SK-MEL-5 (cell line): ENCODE measurements around the gene SPTB. TPM values are rescaled to one million over a fixed set of nuclear protein-coding genes. Genes with fewer than 3 reads are reported as not detected.

Experiments used
- DNase-seq: peaks from one replicate; pipeline ENCODE4 v3.0.0-alpha.2; 2016; ENCODE audit warnings: low read depth, low spot score
- in situ Hi-C: cut with HindIII; loops from 2 replicates; pipeline ENCODE4 v1.10.0; 2016; ENCODE audit warnings: low sequenced_read_pairs, high pct_unique_total_duplicates, low pct_unique_long_range_greater_than_20kb
- total RNA-seq: library from RNA; depleted of rRNA; stranded (reverse); fragments of >200 nt; shearing (Covaris generic); gene quantifications from 2 replicates; pipeline ENCODE4 v1.2.3, GENCODE V29; 2014

Gene SPTB
- total RNA-seq, 1 experiment from 2014 or later = not detected

- DNase-seq = no peak
- in situ Hi-C loops = no loop called here
These were observed 95.7 kb downstream of the SPTB start for GRCh38 chr14:64784006-64784405.

DNA sequence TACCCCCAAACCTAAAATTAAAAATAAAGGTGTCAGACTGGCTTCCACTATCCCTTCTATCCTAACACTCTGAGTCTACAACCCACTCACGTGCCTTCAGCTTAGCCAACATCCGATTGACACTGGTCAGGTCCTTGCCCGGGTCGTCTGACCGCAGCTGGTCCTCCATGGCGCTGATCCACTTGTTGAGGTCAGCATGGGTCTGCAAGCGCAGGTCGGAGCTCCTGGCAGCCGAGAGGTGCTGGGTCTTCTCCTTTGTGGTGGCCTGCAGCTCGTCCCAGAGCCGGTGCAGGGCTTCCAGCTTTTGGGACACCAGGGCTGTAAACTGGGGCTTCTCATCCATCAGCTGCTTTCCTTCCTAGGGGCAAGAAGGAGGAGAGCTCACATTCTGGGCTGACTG lies 97.5 kb downstream of the SPTB start:
- no peak for DNase-seq
- in situ Hi-C loops = no loop called here

DNA sequence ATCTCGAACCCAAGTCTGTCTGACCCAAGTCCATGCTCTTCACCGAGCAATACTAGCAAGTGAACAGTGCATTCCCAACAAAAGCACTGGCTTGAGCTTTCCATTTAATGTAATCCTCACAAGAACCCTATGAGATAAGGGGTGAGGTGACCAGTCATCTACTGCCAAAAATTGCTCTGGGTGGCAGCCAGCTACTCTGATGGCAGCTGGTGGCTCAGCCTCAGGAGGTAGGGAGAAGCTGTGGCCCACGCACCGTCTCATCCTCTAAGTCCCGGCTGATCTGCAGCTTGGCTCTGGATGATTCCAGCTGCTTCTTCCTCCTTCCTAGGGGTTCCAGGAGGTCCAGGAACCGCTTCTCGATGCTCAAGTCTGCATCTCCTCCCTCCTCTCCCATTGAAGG lies 100.2 kb downstream of the SPTB start:
- no peak for DNase-seq
- in situ Hi-C loops = no loop called here

DNA sequence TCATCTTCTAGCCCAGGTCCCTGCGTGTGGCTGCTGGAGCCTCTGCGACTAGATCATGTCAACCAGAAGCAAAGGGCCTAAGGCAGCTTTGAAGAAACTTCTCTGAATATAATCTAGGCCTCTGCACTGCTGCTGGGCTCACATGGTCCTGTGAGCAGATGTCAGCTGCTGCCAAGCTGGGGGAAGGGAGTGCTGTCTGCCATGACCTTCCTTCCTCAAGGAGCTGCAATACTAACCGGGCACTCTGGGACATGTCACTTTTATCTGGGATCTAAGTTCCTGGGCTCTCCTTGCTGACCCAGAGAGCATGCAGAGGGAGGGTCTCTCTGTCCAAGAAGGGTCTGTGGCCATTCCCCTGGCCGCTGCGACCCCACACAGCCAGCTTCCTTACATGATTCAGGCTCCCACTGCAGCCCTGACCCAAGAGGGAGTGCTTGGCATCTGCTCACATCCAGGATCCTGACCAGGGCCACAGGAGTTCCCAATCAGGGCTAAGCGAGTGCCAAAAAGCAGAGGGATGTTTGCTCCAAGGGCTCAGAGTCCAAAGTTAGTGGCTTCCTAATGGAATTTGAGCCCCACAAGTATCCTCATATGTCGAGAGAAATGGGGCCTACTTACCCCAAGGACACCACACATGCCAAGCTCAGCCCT lies 101.5 kb downstream of the SPTB start:
- DNase-seq = no peak
- in situ Hi-C loops = no loop called here

GRCh38 chr14:64777461-64777860 lies 102.2 kb downstream of the SPTB start:
- DNase-seq = no peak
- in situ Hi-C loops = no loop called here

- DNase-seq = no peak
- in situ Hi-C loops = no loop called here
These were observed 104.5 kb downstream of the SPTB start for GRCh38 chr14:64775081-64775777.

DNA sequence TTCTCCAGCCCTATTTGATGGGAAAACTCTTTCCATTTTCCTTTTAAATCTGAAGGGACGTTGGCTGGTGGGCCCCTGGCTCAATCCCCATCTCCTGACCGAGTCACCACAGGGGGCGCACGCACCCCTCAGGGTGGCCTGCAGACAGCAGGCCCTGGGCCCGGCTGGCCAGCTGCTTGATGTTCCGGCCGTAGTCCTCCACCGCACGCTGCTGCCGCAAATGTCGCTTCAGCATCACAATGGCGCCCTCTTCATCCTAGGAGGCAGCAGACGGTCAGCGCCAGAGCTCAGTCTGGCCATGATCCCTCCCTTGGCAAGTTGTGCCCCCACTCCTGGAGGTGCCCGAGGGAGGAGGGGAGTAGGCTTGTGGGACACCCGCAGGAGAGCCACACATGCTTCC lies 105.4 kb downstream of the SPTB start:
- in situ Hi-C loops = no loop called here
- DNase-seq = no peak

DNA sequence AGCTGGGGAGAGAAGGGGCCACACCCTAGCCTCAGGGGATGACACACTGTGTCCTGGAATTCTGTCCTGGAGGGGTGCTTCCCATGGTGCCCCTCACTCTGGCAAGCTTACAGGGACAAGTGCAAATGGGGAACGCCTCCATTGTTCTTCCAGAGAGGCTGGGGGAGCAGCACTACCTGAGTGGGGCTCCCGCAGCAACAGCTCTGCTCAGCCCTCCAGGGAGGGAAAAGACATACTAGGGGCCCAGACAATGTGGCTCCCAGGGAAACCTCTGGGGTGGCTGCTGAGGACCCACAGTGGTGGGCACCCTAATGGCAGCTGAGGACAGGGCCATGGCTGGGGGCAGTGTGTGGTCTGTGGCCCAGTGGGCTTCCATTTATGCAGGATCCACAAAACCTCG lies 106.1 kb downstream of the SPTB start:
- no peak for DNase-seq
- in situ Hi-C loops = no loop called here

DNA sequence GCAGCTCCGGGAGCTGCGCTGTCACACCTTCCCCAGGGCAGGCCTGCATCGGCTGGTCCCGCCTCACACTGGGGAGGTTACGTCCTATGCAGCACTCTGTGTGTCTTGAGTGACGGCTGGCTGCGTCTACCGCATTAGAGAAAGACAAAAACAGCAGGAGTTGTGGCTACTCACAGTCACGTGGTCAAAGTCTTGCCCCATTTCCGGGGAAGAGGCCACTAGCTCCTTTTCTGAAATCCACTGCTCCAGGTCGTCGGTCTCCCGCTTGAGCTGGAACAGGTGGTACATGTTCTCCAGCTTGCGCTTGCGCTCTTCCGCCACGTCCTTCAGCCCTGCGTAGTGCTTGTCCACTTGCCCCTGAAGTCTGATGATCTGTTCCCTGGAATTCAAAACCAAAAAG lies 106.7 kb downstream of the SPTB start:
- no peak for DNase-seq
- in situ Hi-C loops = no loop called here

DNA sequence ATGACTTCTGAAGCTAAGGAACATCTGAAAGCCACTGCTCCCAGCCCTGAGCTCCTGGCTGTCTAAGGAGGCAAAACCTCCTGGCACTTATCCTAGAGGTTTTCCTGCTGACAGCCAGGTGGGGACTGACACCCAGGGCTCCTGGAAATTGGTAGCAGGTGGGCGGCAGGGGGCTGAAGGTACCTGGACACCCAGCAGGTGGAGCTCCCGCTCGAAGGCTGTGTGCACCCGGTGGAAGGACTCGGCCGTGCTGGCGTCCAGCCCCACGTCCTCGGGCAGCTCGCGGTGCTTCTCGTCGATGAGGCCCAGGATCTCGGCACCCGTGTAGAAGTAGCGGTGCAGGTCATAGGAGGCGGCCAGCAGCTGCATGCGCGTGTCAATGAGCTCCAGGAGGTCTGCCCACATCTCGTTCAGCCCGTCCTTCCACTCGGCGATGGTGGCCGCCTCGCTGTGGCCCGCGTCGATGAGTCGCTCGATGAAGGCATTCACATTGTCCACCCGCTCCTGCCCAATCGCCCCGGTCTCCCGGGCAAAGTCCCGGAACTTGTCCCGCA lies 107.2 kb downstream of the SPTB start:
- no peak for DNase-seq
- in situ Hi-C loops = no loop called here

GRCh38 chr14:64771161-64771560 lies 108.5 kb downstream of the SPTB start:
- in situ Hi-C loops = no loop called here
- no peak for DNase-seq

- in situ Hi-C loops = no loop called here
- DNase-seq = no peak
These were observed 109.0 kb downstream of the SPTB start for GRCh38 chr14:64770751-64771150.

DNA sequence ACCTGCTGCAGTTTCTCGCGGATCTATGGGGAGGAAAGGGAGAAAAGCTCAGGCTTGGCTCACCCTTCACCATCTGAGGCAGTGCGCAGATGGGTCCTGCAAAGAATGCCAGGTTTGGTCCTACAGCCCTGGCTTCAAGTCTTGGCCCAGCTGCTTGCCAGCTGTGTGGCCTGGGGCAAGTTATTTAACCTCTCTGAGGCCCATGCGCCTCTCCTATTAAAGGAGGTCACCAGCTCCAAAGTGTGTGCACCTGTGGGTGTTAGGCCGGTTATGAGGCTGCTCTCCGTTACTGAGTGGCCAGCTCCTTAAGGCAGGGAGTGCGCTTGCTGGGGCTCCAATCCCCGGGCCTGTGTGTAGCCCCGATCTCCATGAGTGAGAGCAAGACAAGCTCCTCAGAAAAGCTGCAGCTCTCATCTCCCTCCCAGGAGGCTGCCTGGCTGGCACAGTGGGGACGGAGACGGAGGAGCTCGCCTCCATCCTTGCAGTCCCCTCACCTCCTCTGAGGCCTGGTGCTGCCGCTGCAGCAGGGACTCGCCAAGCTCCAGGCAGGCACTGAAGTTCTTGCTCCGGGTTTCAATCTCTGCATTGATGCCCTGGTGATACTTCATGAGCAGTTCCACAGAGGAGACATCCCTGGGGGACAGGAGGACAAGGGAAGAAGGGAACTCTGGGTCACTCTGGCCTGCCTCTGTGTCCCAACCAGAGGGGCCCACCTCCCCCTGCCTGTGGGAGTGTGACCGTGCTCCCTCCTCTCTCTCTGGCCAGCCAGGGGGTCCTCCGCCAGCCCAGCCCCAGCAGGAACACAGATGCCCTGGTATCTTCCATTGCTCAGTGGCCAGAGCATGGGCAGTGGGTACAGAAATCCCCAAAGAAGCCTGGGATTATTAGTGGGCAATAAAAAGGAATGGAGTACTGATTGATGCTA lies 110.3 kb downstream of the SPTB start:
- no peak for DNase-seq
- in situ Hi-C loops = no loop called here

DNA sequence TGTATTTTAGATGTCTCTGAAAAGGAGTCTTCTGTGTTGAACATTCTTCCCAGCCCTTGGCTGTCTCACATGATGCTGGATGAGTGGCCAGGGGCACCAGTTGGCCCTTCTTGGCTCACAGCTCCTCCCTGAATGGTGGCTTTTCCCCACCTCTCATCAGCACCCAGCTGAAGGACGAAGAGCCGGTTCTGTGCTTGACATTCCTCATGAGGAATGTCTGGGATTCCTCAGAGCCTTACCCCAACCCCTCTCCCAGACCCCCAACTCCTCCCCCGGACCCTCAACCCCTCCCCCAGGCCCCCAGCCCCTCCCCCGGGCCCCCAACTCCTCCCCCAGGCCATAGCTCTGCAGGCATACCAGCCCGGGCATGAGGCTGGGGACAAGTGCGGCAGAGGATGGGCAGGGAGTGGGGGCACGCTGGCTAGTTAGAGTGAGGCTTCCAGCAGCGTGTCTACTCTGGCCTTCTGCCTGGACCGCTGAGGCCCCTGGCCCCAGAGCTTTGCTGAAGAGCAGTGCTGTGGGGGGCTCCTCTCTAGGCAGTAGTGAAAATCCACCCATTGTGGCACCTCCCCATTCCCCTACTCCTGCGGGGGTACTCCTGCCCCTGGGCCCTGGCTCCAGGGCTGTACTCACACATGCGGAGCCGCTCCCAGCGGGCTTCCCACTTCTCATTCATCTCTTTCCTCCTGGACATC lies 111.2 kb downstream of the SPTB start:
- in situ Hi-C loops = no loop called here
- DNase-seq = no peak

DNA sequence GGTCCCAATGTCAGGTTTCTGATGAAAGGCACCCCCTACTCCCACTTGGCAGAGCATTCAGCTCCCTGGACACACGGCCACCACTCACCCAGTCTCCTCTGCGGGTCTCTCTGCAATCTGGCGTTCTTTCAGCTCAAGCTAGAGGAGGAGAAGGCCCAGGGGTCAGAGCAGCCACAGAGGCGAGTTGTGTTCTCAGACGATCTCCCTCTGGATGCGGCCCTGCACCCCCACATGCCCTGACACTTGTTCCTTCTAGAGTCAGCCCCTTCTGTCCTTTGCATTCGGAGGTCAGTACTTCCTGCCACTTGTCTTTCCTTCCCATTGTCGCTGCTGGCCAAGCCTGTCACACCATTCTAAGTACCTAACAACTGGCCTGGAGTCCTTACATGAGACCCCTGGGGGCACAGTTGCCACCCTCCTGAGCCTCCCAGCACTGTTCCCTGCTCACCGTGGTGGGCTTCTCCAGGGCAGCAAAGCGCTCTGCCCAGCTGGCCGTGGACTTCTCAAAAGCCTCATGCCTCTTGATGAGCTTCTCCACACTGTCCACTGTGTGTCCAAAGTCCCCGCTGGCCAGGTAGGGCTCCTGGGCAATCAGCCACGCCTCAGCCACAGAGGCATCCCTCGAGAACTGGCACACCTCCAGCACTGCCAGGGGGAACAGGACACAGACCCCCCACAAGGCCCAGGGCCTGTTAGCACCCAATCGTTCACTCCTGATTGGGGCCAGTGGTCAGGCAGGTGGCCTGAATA lies 112.3 kb downstream of the SPTB start:
- in situ Hi-C loops = no loop called here
- no peak for DNase-seq

DNA sequence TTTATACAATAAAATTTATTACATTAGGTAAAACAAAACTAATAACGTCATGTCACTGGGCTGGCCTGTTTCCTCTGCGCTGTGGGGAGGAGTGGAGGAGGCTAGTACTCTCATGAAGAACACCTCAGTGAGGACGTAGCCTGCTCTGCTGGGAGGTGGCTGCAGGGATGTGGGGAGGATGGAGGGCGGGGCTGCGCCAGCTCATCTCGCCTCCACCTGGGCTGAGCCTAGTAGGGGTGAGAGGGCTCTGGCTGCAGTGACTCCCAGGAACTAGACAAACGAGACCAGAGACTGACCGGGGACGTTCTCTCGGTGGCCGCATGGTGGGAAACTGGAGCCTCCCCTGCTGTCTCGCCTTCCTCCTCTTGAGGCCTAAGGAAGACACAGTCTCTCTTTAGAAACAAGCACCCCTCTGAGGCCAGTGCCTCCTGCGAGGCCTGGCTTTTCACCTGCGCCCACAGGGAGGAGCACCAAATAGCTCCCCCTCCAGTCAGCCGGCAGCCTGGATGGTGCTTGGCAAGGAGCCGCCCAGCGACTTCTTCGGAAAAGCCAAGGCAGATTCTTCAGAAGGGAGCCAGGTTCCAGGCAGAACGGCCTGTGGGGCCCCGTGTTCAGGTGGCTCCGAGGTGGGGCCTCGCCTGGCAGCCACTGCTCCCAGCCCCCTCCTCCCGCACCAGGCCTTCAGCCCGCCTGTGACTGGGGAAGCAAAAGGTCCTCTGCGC lies 113.1 kb downstream of the SPTB start:
- in situ Hi-C loops = no loop called here
- no peak for DNase-seq
